ENCODE measurements around the gene ZNF296. TPM values are rescaled to one million over a fixed set of nuclear protein-coding genes. Genes with fewer than 3 reads are reported as not detected.

Gene ZNF296
- total RNA-seq, 5 donors from 2014 or later (not counting 1 experiment from before 2014, with no cell fraction given) = 1.4 to 4.3 (median 3.5) TPM

GRCh38 chr19:45090606-45091005 lies 14.3 kb upstream of the ZNF296 start:
- Histone ChIP-seq H3K27ac (ENCODE audit: low read length) (no peak overlapping the region), H3K4me3 (ENCODE audit: control insufficient read depth in 1 of 2, extremely low read depth in 1 of 2, low read length in 1 of 2) (no peak overlapping the region), H3K4me1 (ENCODE audit: control insufficient read depth in 1 of 2, extremely low read depth in 1 of 2, insufficient read depth in 2 of 2, low read length in 2 of 2) (peaks cover 19 to 80% of the 10 kb centered on the region in 2 experiments), H3K9me3 (no peaks in the 10 kb centered on the region), H3K27me3 (replicated peaks in 1 of 2; ENCODE audit: control insufficient read depth in 2 of 2, extremely low read depth in 1 of 2, insufficient read depth in 2 of 2, low read length in 1 of 2) (peaks cover 0 to 2% of the 10 kb centered on the region in 2 experiments), H3K36me3 (ENCODE audit: control insufficient read depth in 2 of 2, extremely low read depth in 1 of 2, insufficient read depth in 1 of 2, low read length in 1 of 2) (peaks cover 6 to 8% of the 10 kb centered on the region in 2 donors)
- Mint-ChIP-seq H3K27ac (no peak overlapping the region), H3K27me3 (no peaks in the 10 kb centered on the region), H3K4me1 (peaks cover 56 to 70% (median 64%) of the 10 kb centered on the region in 3 donors), H3K4me3 (peak overlapping the region in 2 of 3 donors; percentile 9 to 98), H3K9me3 (no peaks in the 10 kb centered on the region), H3K36me3 (peaks cover 11% of the 10 kb centered on the region)
- WGBS (ENCODE audit: insufficient coverage) = 67% methylated on average over 1 of the region's 5 CpGs
- DNase-seq = no peak
- no peak for ATAC-seq (replicated peaks in 1 of 4)
- POLR2A ChIA-PET = no interaction called here
- CTCF ChIA-PET = interaction anchor here in 1 of 2 donors (0.5 kb wide), 1 partner anchor 192 kb away, joined by 5 read pairs; no protein-coding TSS in a partner anchor

GRCh38 chr19:45090034-45090433 lies 13.8 kb upstream of the ZNF296 start:
- no peaks in the 10 kb centered on the region for H3K9me3 Mint-ChIP-seq
- POLR2A ChIA-PET = no interaction called here
- H3K36me3 ChIP-seq (ENCODE audit: control insufficient read depth in 2 of 2, extremely low read depth in 1 of 2, insufficient read depth in 1 of 2, low read length in 1 of 2) = peaks cover 6 to 12% of the 10 kb centered on the region in 2 donors
- H3K9me3 ChIP-seq = no peaks in the 10 kb centered on the region
- CTCF ChIA-PET = no interaction called here
- H3K4me1 Mint-ChIP-seq = peaks cover 55 to 69% (median 62%) of the 10 kb centered on the region in 3 donors
- H3K4me3 ChIP-seq (ENCODE audit: control insufficient read depth in 1 of 2, extremely low read depth in 1 of 2, low read length in 1 of 2) = no peak overlapping the region
- no peaks in the 10 kb centered on the region for H3K27me3 Mint-ChIP-seq
- peaks cover 0 to 2% of the 10 kb centered on the region in 2 experiments for H3K27me3 ChIP-seq (replicated peaks in 1 of 2; ENCODE audit: control insufficient read depth in 2 of 2, extremely low read depth in 1 of 2, insufficient read depth in 2 of 2, low read length in 1 of 2)
- peak overlapping the region in 1 of 2 donors; percentile 57 for H3K27ac Mint-ChIP-seq
- peaks cover 17 to 75% of the 10 kb centered on the region in 2 experiments for H3K4me1 ChIP-seq (ENCODE audit: control insufficient read depth in 1 of 2, extremely low read depth in 1 of 2, insufficient read depth in 2 of 2, low read length in 2 of 2)
- WGBS (ENCODE audit: insufficient coverage) = 96% methylated on average over 17 of the region's 17 CpGs
- H3K27ac ChIP-seq (ENCODE audit: low read length) = no peak overlapping the region
- H3K4me3 Mint-ChIP-seq = no peak overlapping the region
- DNase-seq (no peak), ATAC-seq (replicated peaks in 1 of 4) (no peak)
- peaks cover 14% of the 10 kb centered on the region for H3K36me3 Mint-ChIP-seq

GRCh38 chr19:45087531-45087930 lies 11.3 kb upstream of the ZNF296 start:
- WGBS (ENCODE audit: insufficient coverage) = 16% methylated on average over 9 of the region's 11 CpGs
- ATAC-seq (replicated peaks in 1 of 4) = peak; percentile 5 to 58 (median 40)
- Mint-ChIP-seq H3K27ac (peak overlapping the region; percentile 91 to 98), H3K36me3 (peaks cover 14% of the 10 kb centered on the region), H3K9me3 (no peaks in the 10 kb centered on the region), H3K4me1 (peaks cover 33 to 46% (median 40%) of the 10 kb centered on the region in 3 donors), H3K4me3 (peak overlapping the region; percentile 31 to 75 (median 64)), H3K27me3 (no peaks in the 10 kb centered on the region)
- POLR2A ChIA-PET = no interaction called here
- H3K4me1 ChIP-seq (ENCODE audit: control insufficient read depth in 1 of 2, extremely low read depth in 1 of 2, insufficient read depth in 2 of 2, low read length in 2 of 2) = peaks cover 5 to 56% of the 10 kb centered on the region in 2 experiments
- H3K36me3 ChIP-seq (ENCODE audit: control insufficient read depth in 2 of 2, extremely low read depth in 1 of 2, insufficient read depth in 1 of 2, low read length in 1 of 2) = peaks cover 8 to 16% of the 10 kb centered on the region in 2 donors
- no peak overlapping the region for H3K4me3 ChIP-seq (ENCODE audit: control insufficient read depth in 1 of 2, extremely low read depth in 1 of 2, low read length in 1 of 2)
- no peaks in the 10 kb centered on the region for H3K9me3 ChIP-seq
- peak in 34 of 35 experiments; percentile 46 to 86 (median 69) for DNase-seq
- H3K27ac ChIP-seq (ENCODE audit: low read length) = peak overlapping the region; percentile 61
- CTCF ChIA-PET = interaction anchor here (0.7 to 0.8 kb wide), 4 partner anchors 17 to 84 kb away, joined by 3 to 7 read pairs (median 4); no protein-coding TSS in a partner anchor
- no peaks in the 10 kb centered on the region for H3K27me3 ChIP-seq (replicated peaks in 1 of 2; ENCODE audit: control insufficient read depth in 2 of 2, extremely low read depth in 1 of 2, insufficient read depth in 2 of 2, low read length in 1 of 2)

- Mint-ChIP-seq H3K4me1 (peaks cover 34 to 48% (median 41%) of the 10 kb centered on the region in 3 donors), H3K36me3 (peaks cover 24% of the 10 kb centered on the region), H3K27me3 (no peaks in the 10 kb centered on the region), H3K27ac (peak overlapping the region; percentile 68 to 98), H3K9me3 (no peaks in the 10 kb centered on the region), H3K4me3 (no peak overlapping the region)
- WGBS (ENCODE audit: insufficient coverage) = 100% methylated on average over 1 of the region's 4 CpGs
- ATAC-seq (replicated peaks in 1 of 4) (no peak), DNase-seq (no peak)
- Histone ChIP-seq H3K9me3 (no peaks in the 10 kb centered on the region), H3K27ac (ENCODE audit: low read length) (no peak overlapping the region), H3K4me1 (ENCODE audit: control insufficient read depth in 1 of 2, extremely low read depth in 1 of 2, insufficient read depth in 2 of 2, low read length in 2 of 2) (peaks cover 5 to 45% of the 10 kb centered on the region in 2 experiments), H3K27me3 (replicated peaks in 1 of 2; ENCODE audit: control insufficient read depth in 2 of 2, extremely low read depth in 1 of 2, insufficient read depth in 2 of 2, low read length in 1 of 2) (no peaks in the 10 kb centered on the region), H3K36me3 (ENCODE audit: control insufficient read depth in 2 of 2, extremely low read depth in 1 of 2, insufficient read depth in 1 of 2, low read length in 1 of 2) (peaks cover 8 to 24% of the 10 kb centered on the region in 2 donors), H3K4me3 (ENCODE audit: control insufficient read depth in 1 of 2, extremely low read depth in 1 of 2, low read length in 1 of 2) (no peak overlapping the region)
- CTCF ChIA-PET = no interaction called here
- POLR2A ChIA-PET = no interaction called here
Observed at GRCh38 chr19:45086480-45086879, 10.2 kb upstream of the ZNF296 start.

GRCh38 chr19:45082170-45082569 lies 5.9 kb upstream of the ZNF296 start:
- CTCF ChIA-PET = no interaction called here
- POLR2A ChIA-PET = no interaction called here

GRCh38 chr19:45079911-45080370 lies 3.7 kb upstream of the ZNF296 start:
- H3K4me1 Mint-ChIP-seq = peaks cover 44 to 60% (median 46%) of the 10 kb centered on the region in 3 donors
- Histone ChIP-seq H3K4me1 (ENCODE audit: control insufficient read depth in 1 of 2, extremely low read depth in 1 of 2, insufficient read depth in 2 of 2, low read length in 2 of 2) (peaks cover 27 to 55% of the 10 kb centered on the region in 2 experiments), H3K36me3 (ENCODE audit: control insufficient read depth in 2 of 2, extremely low read depth in 1 of 2, insufficient read depth in 1 of 2, low read length in 1 of 2) (peaks cover 2 to 11% of the 10 kb centered on the region in 2 donors), H3K4me3 (ENCODE audit: control insufficient read depth in 1 of 2, extremely low read depth in 1 of 2, low read length in 1 of 2) (peak overlapping the region; percentile 89 to 95), H3K27me3 (replicated peaks in 1 of 2; ENCODE audit: control insufficient read depth in 2 of 2, extremely low read depth in 1 of 2, insufficient read depth in 2 of 2, low read length in 1 of 2) (no peaks in the 10 kb centered on the region), H3K9me3 (no peaks in the 10 kb centered on the region), H3K27ac (ENCODE audit: low read length) (peak overlapping the region; percentile 66)
- ATAC-seq (replicated peaks in 1 of 4) (no peak), DNase-seq (peak in 1 of 35 experiments; percentile 35)
- WGBS (ENCODE audit: insufficient coverage) = 19% methylated on average over 4 of the region's 6 CpGs
- no peaks in the 10 kb centered on the region for H3K27me3 Mint-ChIP-seq
- ChIA-PET CTCF (interaction anchor here (0.5 to 1.2 kb wide), 6 partner anchors 12 to 104 kb away, joined by 3 to 8 read pairs (median 4); partner anchors contain the start of gene TRAPPC6A (in 1 of the 2)), POLR2A (no interaction called here)
- peaks cover 12% of the 10 kb centered on the region for H3K36me3 Mint-ChIP-seq
- H3K4me3 Mint-ChIP-seq = peak overlapping the region; percentile 92 to 99 (median 93)
- no peaks in the 10 kb centered on the region for H3K9me3 Mint-ChIP-seq
- H3K27ac Mint-ChIP-seq = peak overlapping the region; percentile 85

More at GRCh38 chr19:45082170-45082569, 5.9 kb upstream of the ZNF296 start:
- H3K9me3 Mint-ChIP-seq = no peaks in the 10 kb centered on the region
- Histone ChIP-seq H3K27me3 (replicated peaks in 1 of 2; ENCODE audit: control insufficient read depth in 2 of 2, extremely low read depth in 1 of 2, insufficient read depth in 2 of 2, low read length in 1 of 2) (no peaks in the 10 kb centered on the region), H3K4me3 (ENCODE audit: control insufficient read depth in 1 of 2, extremely low read depth in 1 of 2, low read length in 1 of 2) (no peak overlapping the region), H3K27ac (ENCODE audit: low read length) (no peak overlapping the region), H3K4me1 (ENCODE audit: control insufficient read depth in 1 of 2, extremely low read depth in 1 of 2, insufficient read depth in 2 of 2, low read length in 2 of 2) (peaks cover 17 to 38% of the 10 kb centered on the region in 2 experiments), H3K36me3 (ENCODE audit: control insufficient read depth in 2 of 2, extremely low read depth in 1 of 2, insufficient read depth in 1 of 2, low read length in 1 of 2) (peaks cover 2 to 15% of the 10 kb centered on the region in 2 donors), H3K9me3 (no peaks in the 10 kb centered on the region)
- H3K36me3 Mint-ChIP-seq = peaks cover 18% of the 10 kb centered on the region
- DNase-seq (no peak), ATAC-seq (replicated peaks in 1 of 4) (no peak)
- 93% methylated on average over 2 of the region's 5 CpGs for WGBS (ENCODE audit: insufficient coverage)
- H3K4me3 Mint-ChIP-seq = peak overlapping the region; percentile 26 to 54 (median 29)
- no peaks in the 10 kb centered on the region for H3K27me3 Mint-ChIP-seq
- H3K27ac Mint-ChIP-seq = no peak overlapping the region
- H3K4me1 Mint-ChIP-seq = peaks cover 38 to 56% (median 41%) of the 10 kb centered on the region in 3 donors
